Anterior cingulate cortex (tissue), 58 donors: ENCODE data around the gene KIAA1671.
A peak's percentile ranks its signal among the peaks of the same experiment; 100 is the strongest.
"Not testable (repeated sequence)": the region's sequence is repeated elsewhere in the genome, so short reads cannot be mapped to it uniquely, and the experiment has no call there.

Experiments
- DNase-seq, 58 donors: peaks; one replicate each; lab custom pipeline; 2025; lab: John Stamatoyannopoulos, UW

The KIAA1671 gene

GRCh38 chr22:24951942-24952836 lies at the start of gene KIAA1671:
KIAA1671 (plus strand) TSS chr22:24952716; CDS start chr22:25028000, 75,284 bp downstream.
- peak in 57 of 58 donors; percentile 17 to 88 (median 74) for DNase-seq

GRCh38 chr22:24905909-24906308 lies 46.6 kb upstream of the KIAA1671 start:
- DNase-seq = no peak

- DNase-seq = not testable (repeated sequence)
These were observed 45.4 kb upstream of the KIAA1671 start for GRCh38 chr22:24907101-24907500.

- no peak for DNase-seq
These were observed 32.5 kb upstream of the KIAA1671 start for GRCh38 chr22:24920029-24920428.

- no peak for DNase-seq
These were observed 26.7 kb upstream of the KIAA1671 start for GRCh38 chr22:24925586-24926427.

- no peak for DNase-seq
These were observed 26.1 kb upstream of the KIAA1671 start for GRCh38 chr22:24926428-24926725.

GRCh38 chr22:24926849-24927579 lies 25.5 kb upstream of the KIAA1671 start:
- no peak for DNase-seq

GRCh38 chr22:24928322-24928721 lies 24.2 kb upstream of the KIAA1671 start:
- no peak for DNase-seq

GRCh38 chr22:24930678-24931077 lies 21.8 kb upstream of the KIAA1671 start:
- DNase-seq = no peak

- DNase-seq = no peak
These were observed 16.6 kb upstream of the KIAA1671 start for GRCh38 chr22:24935771-24936483.

- no peak for DNase-seq
These were observed 15.4 kb upstream of the KIAA1671 start for GRCh38 chr22:24937114-24937513.

- peak in 3 of 58 donors; percentile 8 to 27 (median 9) for DNase-seq
These were observed 13.7 kb upstream of the KIAA1671 start for GRCh38 chr22:24938741-24939341.

GRCh38 chr22:24942301-24942700 lies 10.2 kb upstream of the KIAA1671 start:
- DNase-seq = no peak

- no peak for DNase-seq
These were observed 8.1 kb upstream of the KIAA1671 start for GRCh38 chr22:24944217-24944937.

GRCh38 chr22:24945430-24945829 lies 7.1 kb upstream of the KIAA1671 start:
- DNase-seq = no peak

- no peak for DNase-seq
These were observed 5.1 kb upstream of the KIAA1671 start for GRCh38 chr22:24947383-24947782.

GRCh38 chr22:24947881-24948280 lies 4.6 kb upstream of the KIAA1671 start:
- DNase-seq = no peak

GRCh38 chr22:24948356-24949202 lies 3.9 kb upstream of the KIAA1671 start:
- no peak for DNase-seq
